A549 (cell line): ENCODE results near the gene CORO2A. TPM values are rescaled to one million over a fixed set of nuclear protein-coding genes. Genes with fewer than 3 reads are reported as not detected.
A peak's percentile ranks its signal among the peaks of the same experiment; 100 is the strongest.

Experiments used
- ATAC-seq, 2 experiments: fragments of 200-7000 bp in 1 of 2; fragments of >200 bp in 1 of 2; cut with Nextera tagmentation in 1 of 2; cut with Tn5 transposase in 1 of 2; 3 replicates each; pipeline versions ENCODE4 v1.8.0 to v1.9.1; 2018 to 2020; ENCODE audit warnings: mild to moderate bottlenecking in 1 of 2, moderate library complexity in 1 of 2
- CTCF ChIA-PET: fragments of 300-600 bp; sonication (Branson Sonifier 250); formaldehyde crosslinking; extraction: SDS; loops from one replicate; lab custom pipeline; 2021; ENCODE audit warnings: antibody characterized with exemption, inconsistent platforms; lab: Yijun Ruan, JAX
- POLR2A ChIA-PET: fragments of 350-600 bp; formaldehyde crosslinking; extraction: SDS; loops from one replicate; lab custom pipeline; 2021; ENCODE audit warnings: antibody characterized with exemption, inconsistent platforms; lab: Yijun Ruan, JAX
- DNase-seq, 2 experiments: peaks; one replicate each; pipeline versions ENCODE4 v3.0.0 to v3.0.0-alpha.2; 2011 to 2016; ENCODE audit warnings: low read depth in 1 of 2, low spot score in 1 of 2
- FAIRE-seq: peaks from 2 replicates; lab custom pipeline; 2011; peaks lifted over from hg19 to GRCh38; lab: Jason Lieb, UNC
- H3K27ac ChIP-seq, 2 experiments: fragments of >200 bp; sonication (Bioruptor Twin); formaldehyde crosslinking; 3 replicates each; pipeline ENCODE4 v1.5.1; 2016 to 2017
- H3K4me1 ChIP-seq: fragments of >200 bp; sonication (Bioruptor Twin); formaldehyde crosslinking; 3 replicates; pipeline ENCODE4 v1.6.1; 2016
- H3K4me2 ChIP-seq: fragments of >200 bp; sonication (Bioruptor Twin); formaldehyde crosslinking; 3 replicates; pipeline ENCODE4 v1.6.1; 2016
- H3K4me3 ChIP-seq: fragments of >200 bp; sonication (Bioruptor Twin); formaldehyde crosslinking; 3 replicates; pipeline ENCODE4 v1.5.1; 2016
- H3K9me3 ChIP-seq: fragments of >200 bp; sonication (Bioruptor Twin); formaldehyde crosslinking; 3 replicates; pipeline ENCODE4 v1.6.1; 2016
- CEBPB ChIP-seq, 2 experiments: fragments of >200 bp in 1 of 2; sonication (Bioruptor Twin) in 1 of 2; formaldehyde crosslinking in 1 of 2; IDR thresholded peaks; 2 replicates each; pipeline ENCODE4 v1.6.1; 2012 to 2016
- EHF ChIP-seq: fragments of 250-450 bp; sonication (Bioruptor Pico); IDR thresholded peaks from 2 replicates; pipeline ENCODE4 v1.5.0; 2020; ENCODE audit warnings: mild to moderate bottlenecking
- ESRRA ChIP-seq: fragments of 150-350 bp; IDR thresholded peaks from 2 replicates; pipeline ENCODE4 v1.6.1; 2014; ENCODE audit warnings: mild to moderate bottlenecking, low read length, borderline replicate concordance
- HDAC2 ChIP-seq: fragments of 200-600 bp; sonication (generic); IDR thresholded peaks from 2 replicates; pipeline ENCODE4 v1.6.1; 2016
- HOXB13 ChIP-seq: fragments of 250-450 bp; sonication (Bioruptor Pico); IDR thresholded peaks from 2 replicates; pipeline ENCODE4 v1.5.0; 2020; ENCODE audit warnings: low read depth, mild to moderate bottlenecking, moderate library complexity
- JUN ChIP-seq, 2 experiments: fragments of >200 bp; sonication (Bioruptor Twin); formaldehyde crosslinking; IDR thresholded peaks; 2 replicates in 1 of 2; 3 replicates in 1 of 2; pipeline ENCODE4 v1.6.1; 2016 to 2017
- JUNB ChIP-seq: fragments of >200 bp; sonication (Bioruptor Twin); formaldehyde crosslinking; IDR thresholded peaks from 2 replicates; pipeline ENCODE4 v1.6.1; 2016
- MYC ChIP-seq: IDR thresholded peaks from 2 replicates; pipeline ENCODE4 v1.6.1; 2012; ENCODE audit warnings: mild to moderate bottlenecking, inconsistent platforms, low read length, improper control_type of control experiment, borderline replicate concordance
- NR3C1 ChIP-seq: fragments of >200 bp; sonication (Bioruptor Twin); formaldehyde crosslinking; IDR thresholded peaks from 3 replicates; pipeline ENCODE4 v1.6.1; 2017
- PHF8 ChIP-seq: fragments of 200-600 bp; sonication (generic); IDR thresholded peaks from 2 replicates; pipeline ENCODE4 v1.6.1; 2016; ENCODE audit warnings: low read depth, mild to moderate bottlenecking, antibody characterized with exemption, moderate library complexity, borderline replicate concordance
- POLR2AphosphoS2 ChIP-seq: conservative IDR thresholded peaks from 2 replicates; pipeline ENCODE4 v1.6.1; 2012; ENCODE audit warnings: low read length, improper control_type of control experiment, inconsistent platforms
- RARB ChIP-seq: fragments of 250-450 bp; sonication (Bioruptor Pico); IDR thresholded peaks from 2 replicates; pipeline ENCODE4 v1.8.0; 2021; ENCODE audit warnings: mild to moderate bottlenecking, moderate library complexity
- RFX5 ChIP-seq: fragments of 450-650 bp; IDR thresholded peaks from 2 replicates; pipeline ENCODE4 v1.7.1; 2014; ENCODE audit warnings: antibody characterized with exemption, mild to moderate bottlenecking, moderate library complexity
- SMC3 ChIP-seq: fragments of >200 bp; sonication (Bioruptor Twin); formaldehyde crosslinking; IDR thresholded peaks from 3 replicates; pipeline ENCODE4 v1.6.1; 2018; ENCODE audit warnings: inconsistent platforms
- TP53 ChIP-seq: fragments of 250-450 bp; sonication (Bioruptor Pico); IDR thresholded peaks from 2 replicates; pipeline ENCODE4 v1.5.0; 2021; ENCODE audit warnings: mild to moderate bottlenecking, moderate library complexity
- ZC3H11A ChIP-seq: fragments of 450-650 bp; IDR thresholded peaks from 2 replicates; pipeline ENCODE4 v1.6.1; 2014; ENCODE audit warnings: antibody characterized with exemption, mild to moderate bottlenecking
- ZNF302 ChIP-seq: fragments of 250-450 bp; sonication (Bioruptor Pico); IDR thresholded peaks from 2 replicates; pipeline ENCODE4 v1.9.0; 2021; ENCODE audit warnings: inconsistent platforms, mild to moderate bottlenecking, moderate library complexity
- WGBS: methylation state at CpG from one replicate; pipeline ENCODE4 v1.1.6; 2017; ENCODE audit errors: missing lambda C conversion rate; 5-methylcytosine and 5-hydroxymethylcytosine counted together
- polyA plus RNA-seq, 4 experiments: library from polyadenylated mRNA; depleted of rRNA in 3 of 4; stranded (reverse); fragments of >200 nt; fragmentation: RNase III in 1 of 4; extraction: RNeasy Plus Mini Kit Qiagen cat#74134 plus additional on column Dnase treatment in 1 of 4; gene quantifications; 2 replicates in 3 of 4; 3 replicates in 1 of 4; pipeline ENCODE4 v1.2.3, GENCODE V29; 2011 to 2017
- TF ChIP-seq, protein P1 (sequence below): fragments of 250-450 bp; sonication (Bioruptor Pico); IDR thresholded peaks from 2 replicates; pipeline ENCODE4 v1.5.0; 2020; ENCODE audit warnings: low read depth, mild to moderate bottlenecking, moderate library complexity
- TF ChIP-seq, protein P2 (sequence below): IDR thresholded peaks from 2 replicates; pipeline ENCODE4 v1.6.1; 2012; ENCODE audit warnings: low read depth, borderline replicate concordance
- TF ChIP-seq, protein P3 (sequence below): fragments of 150-350 bp; IDR thresholded peaks from 2 replicates; pipeline ENCODE4 v1.6.1; 2014; ENCODE audit warnings: low read depth, mild to moderate bottlenecking, low read length
- TF ChIP-seq, protein P4 (sequence below): fragments of >200 bp; sonication (Bioruptor Twin); formaldehyde crosslinking; IDR thresholded peaks from 3 replicates; pipeline ENCODE4 v1.6.1; 2016
- TF ChIP-seq, protein P5 (sequence below): IDR thresholded peaks from 2 replicates; pipeline ENCODE4 v1.6.1; 2012
- TF ChIP-seq, protein P6 (sequence below): fragments of >200 bp; sonication (Bioruptor Twin); formaldehyde crosslinking; IDR thresholded peaks from 3 replicates; pipeline ENCODE4 v1.5.1; 2016
- TF ChIP-seq, protein P7 (sequence below): fragments of 450-650 bp; IDR thresholded peaks from 2 replicates; pipeline ENCODE4 v1.6.1; 2014; ENCODE audit warnings: antibody characterized with exemption

The CORO2A gene
- polyA plus RNA-seq, 2 of the 4 experiments (the other 2 are of a cell fraction) = 0.49 to 2.0 TPM

DNA sequence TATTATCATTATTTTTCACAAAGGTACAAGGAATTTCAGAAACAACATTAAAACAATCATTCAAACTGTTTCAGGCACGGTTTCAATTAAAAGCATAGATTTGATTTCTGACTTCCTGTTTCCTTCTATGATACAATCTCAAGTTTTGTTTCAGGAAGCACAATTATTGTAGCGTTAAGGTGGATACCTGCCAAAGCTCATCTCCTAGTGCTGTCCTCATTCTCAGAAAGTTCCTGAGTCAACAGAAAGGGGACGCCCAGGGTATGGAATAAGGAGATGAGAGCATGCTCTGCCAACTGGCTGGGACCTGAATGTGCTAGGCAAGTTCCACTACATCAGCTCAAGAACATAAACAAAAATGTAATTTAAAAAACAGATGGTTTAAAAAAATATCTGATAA is 71.4 kb downstream of the CORO2A start:
- H3K4me2 ChIP-seq = peak overlapping the region; percentile 26; the same call in 1 of the 3 replicates
- CTCF ChIA-PET = interaction anchor here (0.5 to 1.7 kb wide), 7 partner anchors 10 to 668 kb away, joined by 3 to 7 read pairs (median 4); no protein-coding TSS in a partner anchor
- no peak overlapping the region for H3K4me3 ChIP-seq
- peaks cover 19% of the 10 kb centered on the region for H3K4me1 ChIP-seq
- no peak for TF ChIP-seq HOXB13 (CRISPR knock-in tag)
- TF ChIP-seq, all 56 proteins: peak for 0
- FAIRE-seq (no peak), ATAC-seq (no peak), DNase-seq (peak in 1 of 2 experiments; percentile 38)
- POLR2A ChIA-PET = no interaction called here
- 28% methylated on average over 3 of the region's 3 CpGs for WGBS
- H3K9me3 ChIP-seq = no peaks in the 10 kb centered on the region
- peak overlapping the region in 1 of 2 experiments; percentile 33; a peak in 1 of 6 replicates for H3K27ac ChIP-seq

DNA sequence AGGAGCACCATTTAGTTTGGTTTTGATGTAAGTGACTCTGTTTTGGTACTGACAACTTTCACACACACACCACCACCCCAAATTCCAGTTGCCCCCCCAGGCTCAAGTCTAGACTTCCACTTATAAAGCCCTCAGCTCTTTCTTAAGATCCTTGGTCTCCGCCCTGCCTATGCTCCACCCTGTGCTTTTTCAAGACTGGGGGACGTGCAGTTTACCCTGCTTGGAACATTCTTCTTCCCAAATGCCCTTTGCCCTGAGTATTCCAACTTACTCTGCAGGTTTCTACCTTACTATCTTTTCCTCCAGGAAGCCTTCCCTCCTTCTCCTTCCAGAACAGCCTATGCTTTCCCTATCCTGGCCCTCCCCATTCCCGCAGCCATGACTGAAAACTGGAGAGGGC is 72.0 kb downstream of the CORO2A start:
- no peak for ATAC-seq
- FAIRE-seq = no peak
- POLR2A ChIA-PET = no interaction called here
- Histone ChIP-seq H3K9me3 (no peaks in the 10 kb centered on the region), H3K4me2 (peak overlapping the region; percentile 26; the same call in 1 of the 3 replicates), H3K27ac (peak overlapping the region in 1 of 2 experiments; percentile 33; a peak in 1 of 6 replicates), H3K4me3 (no peak overlapping the region), H3K4me1 (peaks cover 19% of the 10 kb centered on the region)
- WGBS = 65% methylated on average over 3 of the region's 3 CpGs
- TF ChIP-seq RFX5 = no peak
- no peak for DNase-seq
- CTCF ChIA-PET = interaction anchor here (0.5 to 1.7 kb wide), 7 partner anchors 9 to 726 kb away, joined by 3 to 7 read pairs (median 4); no protein-coding TSS in a partner anchor

DNA sequence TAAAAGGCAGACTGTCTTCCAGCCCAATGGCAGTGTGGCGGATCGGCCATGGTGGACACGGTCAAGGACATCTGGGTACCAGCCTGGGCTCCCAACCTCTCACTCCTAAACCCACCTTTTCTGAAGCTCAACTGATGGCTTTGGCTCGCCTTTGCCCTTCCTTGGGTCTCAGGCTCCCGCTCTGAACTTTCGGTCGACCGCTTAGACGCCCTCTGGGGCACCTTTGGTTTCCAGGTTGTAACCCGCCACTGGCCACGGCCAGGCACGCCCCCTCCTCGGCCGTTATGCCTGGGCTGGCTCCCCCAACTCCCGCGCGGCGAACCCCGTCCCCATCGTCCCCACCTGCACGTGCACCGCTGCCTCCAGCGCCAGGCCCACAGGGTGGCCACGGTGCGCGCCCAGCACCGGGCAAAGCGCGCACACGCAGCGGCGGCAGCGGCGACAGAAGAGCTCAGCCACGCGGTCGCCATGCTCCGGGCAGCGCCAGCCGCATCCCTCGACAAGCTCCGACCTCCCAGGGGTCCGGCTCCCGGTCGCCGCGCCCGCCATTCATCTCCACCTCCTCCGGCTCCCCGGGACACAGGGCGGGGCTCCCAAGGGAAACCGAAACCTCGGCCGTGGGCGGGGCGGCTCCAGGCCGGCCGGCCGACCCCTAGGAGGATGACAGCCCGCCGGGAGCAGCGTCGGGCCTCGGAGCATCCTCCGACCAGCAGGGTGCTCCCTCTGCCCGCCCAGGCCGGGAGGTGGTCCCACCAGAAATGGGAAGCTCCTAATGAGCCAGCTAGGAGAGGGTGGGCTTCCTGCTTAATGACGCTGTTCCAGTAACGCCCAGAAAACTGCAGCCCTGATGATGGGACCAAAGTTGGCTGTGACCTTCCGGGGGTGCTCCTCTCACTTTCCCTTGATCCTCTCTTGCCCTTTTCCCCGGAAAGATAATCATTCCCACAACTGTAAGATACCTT is 73.5 kb downstream of the CORO2A start, which contains the start of gene TRIM14:
TSS of gene TRIM14 (minus strand) at position 583 of the 962 bp plus-strand sequence. CDS start at position 549, 34 bp downstream.
- no peak for FAIRE-seq
- peak within 1 kb of the TSS; percentile 99 for H3K4me2 ChIP-seq
- WGBS = 9% methylated on average over 28 of the region's 71 CpGs
- CTCF ChIA-PET = interaction anchor here (0.5 to 2.3 kb wide), 16 partner anchors 9 to 657 kb away, joined by 3 to 15 read pairs (median 4); partner anchors contain the start of gene TBC1D2
- peak; percentile 47 to 83 for DNase-seq
- H3K4me1 ChIP-seq = peaks cover 19% of the 10 kb centered on the region
- POLR2A ChIA-PET = interaction anchor here (0.9 to 1.3 kb wide), 2 partner anchors 10 to 73 kb away, joined by 3 to 4 read pairs; partner anchors contain the start of gene CORO2A
- H3K4me3 ChIP-seq = peak within 1 kb of the TSS; percentile 70
- peak; percentile 81 to 92 for ATAC-seq
- no peaks in the 10 kb centered on the region for H3K9me3 ChIP-seq
- peak within 1 kb of the TSS; percentile 77 to 89 for H3K27ac ChIP-seq
- TF ChIP-seq TP53 (CRISPR knock-in tag) = no peak
- TF ChIP-seq, protein P1, sequence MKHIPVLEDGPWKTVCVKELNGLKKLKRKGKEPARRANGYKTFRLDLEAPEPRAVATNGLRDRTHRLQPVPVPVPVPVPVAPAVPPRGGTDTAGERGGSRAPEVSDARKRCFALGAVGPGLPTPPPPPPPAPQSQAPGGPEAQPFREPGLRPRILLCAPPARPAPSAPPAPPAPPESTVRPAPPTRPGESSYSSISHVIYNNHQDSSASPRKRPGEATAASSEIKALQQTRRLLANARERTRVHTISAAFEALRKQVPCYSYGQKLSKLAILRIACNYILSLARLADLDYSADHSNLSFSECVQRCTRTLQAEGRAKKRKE = no peak
- TF ChIP-seq, protein P2, sequence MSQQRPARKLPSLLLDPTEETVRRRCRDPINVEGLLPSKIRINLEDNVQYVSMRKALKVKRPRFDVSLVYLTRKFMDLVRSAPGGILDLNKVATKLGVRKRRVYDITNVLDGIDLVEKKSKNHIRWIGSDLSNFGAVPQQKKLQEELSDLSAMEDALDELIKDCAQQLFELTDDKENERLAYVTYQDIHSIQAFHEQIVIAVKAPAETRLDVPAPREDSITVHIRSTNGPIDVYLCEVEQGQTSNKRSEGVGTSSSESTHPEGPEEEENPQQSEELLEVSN = peak; percentile 89
- no peak for TF ChIP-seq JUNB
- no peak for TF ChIP-seq JUN (IDR thresholded peaks at IDR 0.05)
- TF ChIP-seq, protein P3, sequence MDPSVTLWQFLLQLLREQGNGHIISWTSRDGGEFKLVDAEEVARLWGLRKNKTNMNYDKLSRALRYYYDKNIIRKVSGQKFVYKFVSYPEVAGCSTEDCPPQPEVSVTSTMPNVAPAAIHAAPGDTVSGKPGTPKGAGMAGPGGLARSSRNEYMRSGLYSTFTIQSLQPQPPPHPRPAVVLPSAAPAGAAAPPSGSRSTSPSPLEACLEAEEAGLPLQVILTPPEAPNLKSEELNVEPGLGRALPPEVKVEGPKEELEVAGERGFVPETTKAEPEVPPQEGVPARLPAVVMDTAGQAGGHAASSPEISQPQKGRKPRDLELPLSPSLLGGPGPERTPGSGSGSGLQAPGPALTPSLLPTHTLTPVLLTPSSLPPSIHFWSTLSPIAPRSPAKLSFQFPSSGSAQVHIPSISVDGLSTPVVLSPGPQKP = no peak
- no peak for TF ChIP-seq ZC3H11A
- TF ChIP-seq HOXB13 (CRISPR knock-in tag) = no peak
- TF ChIP-seq NR3C1 = no peak
- TF ChIP-seq HDAC2 = no peak
- TF ChIP-seq ZNF302 (CRISPR knock-in tag) = no peak
- no peak for TF ChIP-seq RARB (CRISPR knock-in tag)
- TF ChIP-seq POLR2AphosphoS2 = no peak
- TF ChIP-seq PHF8 = peak; percentile 39; the same call in 1 of the 2 replicates
- TF ChIP-seq, protein P4, sequence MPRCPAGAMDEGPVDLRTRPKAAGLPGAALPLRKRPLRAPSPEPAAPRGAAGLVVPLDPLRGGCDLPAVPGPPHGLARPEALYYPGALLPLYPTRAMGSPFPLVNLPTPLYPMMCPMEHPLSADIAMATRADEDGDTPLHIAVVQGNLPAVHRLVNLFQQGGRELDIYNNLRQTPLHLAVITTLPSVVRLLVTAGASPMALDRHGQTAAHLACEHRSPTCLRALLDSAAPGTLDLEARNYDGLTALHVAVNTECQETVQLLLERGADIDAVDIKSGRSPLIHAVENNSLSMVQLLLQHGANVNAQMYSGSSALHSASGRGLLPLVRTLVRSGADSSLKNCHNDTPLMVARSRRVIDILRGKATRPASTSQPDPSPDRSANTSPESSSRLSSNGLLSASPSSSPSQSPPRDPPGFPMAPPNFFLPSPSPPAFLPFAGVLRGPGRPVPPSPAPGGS = 0 out of 3 replicates have a peak, but pooled peaks have one; percentile 25
- TF ChIP-seq MYC = peak; percentile 24; the same call in 1 of the 2 replicates
- peak; percentile 39 for TF ChIP-seq SMC3
- TF ChIP-seq, protein P5, sequence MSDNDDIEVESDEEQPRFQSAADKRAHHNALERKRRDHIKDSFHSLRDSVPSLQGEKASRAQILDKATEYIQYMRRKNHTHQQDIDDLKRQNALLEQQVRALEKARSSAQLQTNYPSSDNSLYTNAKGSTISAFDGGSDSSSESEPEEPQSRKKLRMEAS = peak; percentile 96
- TF ChIP-seq, protein P6, sequence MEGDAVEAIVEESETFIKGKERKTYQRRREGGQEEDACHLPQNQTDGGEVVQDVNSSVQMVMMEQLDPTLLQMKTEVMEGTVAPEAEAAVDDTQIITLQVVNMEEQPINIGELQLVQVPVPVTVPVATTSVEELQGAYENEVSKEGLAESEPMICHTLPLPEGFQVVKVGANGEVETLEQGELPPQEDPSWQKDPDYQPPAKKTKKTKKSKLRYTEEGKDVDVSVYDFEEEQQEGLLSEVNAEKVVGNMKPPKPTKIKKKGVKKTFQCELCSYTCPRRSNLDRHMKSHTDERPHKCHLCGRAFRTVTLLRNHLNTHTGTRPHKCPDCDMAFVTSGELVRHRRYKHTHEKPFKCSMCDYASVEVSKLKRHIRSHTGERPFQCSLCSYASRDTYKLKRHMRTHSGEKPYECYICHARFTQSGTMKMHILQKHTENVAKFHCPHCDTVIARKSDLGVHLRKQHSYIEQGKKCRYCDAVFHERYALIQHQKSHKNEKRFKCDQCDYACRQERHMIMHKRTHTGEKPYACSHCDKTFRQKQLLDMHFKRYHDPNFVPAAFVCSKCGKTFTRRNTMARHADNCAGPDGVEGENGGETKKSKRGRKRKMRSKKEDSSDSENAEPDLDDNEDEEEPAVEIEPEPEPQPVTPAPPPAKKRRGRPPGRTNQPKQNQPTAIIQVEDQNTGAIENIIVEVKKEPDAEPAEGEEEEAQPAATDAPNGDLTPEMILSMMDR = peak; percentile 38; the same call in 2 of the 3 replicates
- no peak for TF ChIP-seq ESRRA
- no peak for TF ChIP-seq CEBPB (IDR thresholded peaks at IDR 0.05)
- TF ChIP-seq, protein P7, sequence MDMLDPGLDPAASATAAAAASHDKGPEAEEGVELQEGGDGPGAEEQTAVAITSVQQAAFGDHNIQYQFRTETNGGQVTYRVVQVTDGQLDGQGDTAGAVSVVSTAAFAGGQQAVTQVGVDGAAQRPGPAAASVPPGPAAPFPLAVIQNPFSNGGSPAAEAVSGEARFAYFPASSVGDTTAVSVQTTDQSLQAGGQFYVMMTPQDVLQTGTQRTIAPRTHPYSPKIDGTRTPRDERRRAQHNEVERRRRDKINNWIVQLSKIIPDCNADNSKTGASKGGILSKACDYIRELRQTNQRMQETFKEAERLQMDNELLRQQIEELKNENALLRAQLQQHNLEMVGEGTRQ = no peak
- TF ChIP-seq EHF (CRISPR knock-in tag) = no peak
